ENCODE data around the gene MRTFB. TPM values are rescaled to one million over a fixed set of nuclear protein-coding genes. Genes with fewer than 3 reads are reported as not detected.

MRTFB gene
- total RNA-seq, 8 experiments from 2014 or later = 4.2 to 32.2 (median 13.6) TPM

GRCh38 chr16:14244196-14245010, 173.3 kb downstream of the MRTFB start:
- Histone ChIP-seq H3K27ac (no peak overlapping the region), H3K4me1 (replicated peaks in 1 of 2) (no peaks in the 10 kb centered on the region), H3K4me3 (no peak overlapping the region)
- 81 to 100% (median 89%) methylated on average over 2 to 4 of the region's 4 CpGs; no CpG with 5 or more reads in 4 of the 10 experiments for WGBS, 10 experiments
- ATAC-seq (replicated peaks in 6 of 8) = peak in 1 of 8 experiments; percentile 32
- in situ Hi-C loops (cut with MboI; ENCODE audit: low pct_unique_long_range_greater_than_20kb in 2 of 9, low sequenced_read_pairs in 9 of 9, unreplicated experiment in 9 of 9) = loop anchor here in 2 of 9 experiments (10.0 to 25.0 kb wide), 2 partner anchors 280 to 307 kb away; no protein-coding TSS in a partner anchor

GRCh38 chr16:14248791-14249190, 177.7 kb downstream of the MRTFB start:
- H3K4me1 ChIP-seq (replicated peaks in 1 of 2) = no peaks in the 10 kb centered on the region
- no peak overlapping the region for H3K27ac ChIP-seq
- in situ Hi-C loops (cut with MboI; ENCODE audit: low pct_unique_long_range_greater_than_20kb in 2 of 9, low sequenced_read_pairs in 9 of 9, unreplicated experiment in 9 of 9) = loop anchor here in 2 of 9 experiments (10.0 to 25.0 kb wide), 2 partner anchors 276 to 311 kb away; no protein-coding TSS in a partner anchor
- H3K4me3 ChIP-seq = no peak overlapping the region
- 40 to 100% (median 70%) methylated on average over 1 to 5 of the region's 5 CpGs; no CpG with 5 or more reads in 2 of the 10 experiments for WGBS, 10 experiments
- ATAC-seq (replicated peaks in 6 of 8) = no peak

- Histone ChIP-seq H3K27ac (no peak overlapping the region), H3K4me3 (no peak overlapping the region), H3K4me1 (replicated peaks in 1 of 2) (no peaks in the 10 kb centered on the region)
- in situ Hi-C loops (cut with MboI; ENCODE audit: low pct_unique_long_range_greater_than_20kb in 2 of 9, low sequenced_read_pairs in 9 of 9, unreplicated experiment in 9 of 9) = loop anchor here in 3 of 9 experiments (10.0 to 25.0 kb wide), 3 partner anchors 275 to 312 kb away; no protein-coding TSS in a partner anchor
- 0 to 100% (median 78%) methylated on average over 2 to 7 of the region's 7 CpGs; no CpG with 5 or more reads in 1 of the 10 experiments for WGBS, 10 experiments
- peak in 2 of 8 experiments; percentile 39 to 40 for ATAC-seq (replicated peaks in 6 of 8)
These were observed 178.3 kb downstream of the MRTFB start for GRCh38 chr16:14249291-14250032.

GRCh38 chr16:14251419-14251818, 180.3 kb downstream of the MRTFB start:
- WGBS, 10 experiments = 80 to 100% (median 86%) methylated on average over 2 of the region's 2 CpGs; no CpG with 5 or more reads in 7 of the 10 experiments

GRCh38 chr16:14252860-14253259, 181.7 kb downstream of the MRTFB start:
- no peaks in the 10 kb centered on the region for H3K4me1 ChIP-seq (replicated peaks in 1 of 2)
- no peak overlapping the region for H3K4me3 ChIP-seq
- ATAC-seq (replicated peaks in 6 of 8) = no peak
- in situ Hi-C loops (cut with MboI; ENCODE audit: low pct_unique_long_range_greater_than_20kb in 2 of 9, low sequenced_read_pairs in 9 of 9, unreplicated experiment in 9 of 9) = loop anchor here in 1 of 9 experiments (25.0 kb wide), 1 partner anchor 284 kb away; no protein-coding TSS in a partner anchor
- H3K27ac ChIP-seq = no peak overlapping the region

More at GRCh38 chr16:14251419-14251818, 180.3 kb downstream of the MRTFB start:
- in situ Hi-C loops (cut with MboI; ENCODE audit: low pct_unique_long_range_greater_than_20kb in 2 of 9, low sequenced_read_pairs in 9 of 9, unreplicated experiment in 9 of 9) = loop anchor here in 1 of 9 experiments (25.0 kb wide), 1 partner anchor 286 kb away; no protein-coding TSS in a partner anchor
- no peak for ATAC-seq (replicated peaks in 6 of 8)
- Histone ChIP-seq H3K4me3 (no peak overlapping the region), H3K27ac (no peak overlapping the region), H3K4me1 (replicated peaks in 1 of 2) (no peaks in the 10 kb centered on the region)

- in situ Hi-C loops (cut with MboI; ENCODE audit: low pct_unique_long_range_greater_than_20kb in 2 of 9, low sequenced_read_pairs in 9 of 9, unreplicated experiment in 9 of 9) = loop anchor here in 1 of 9 experiments (25.0 kb wide), 1 partner anchor 274 kb away; no protein-coding TSS in a partner anchor
- H3K4me1 ChIP-seq (replicated peaks in 1 of 2) = no peaks in the 10 kb centered on the region
- no peak overlapping the region for H3K4me3 ChIP-seq
- ATAC-seq (replicated peaks in 6 of 8) = no peak
- WGBS, 10 experiments = 40 to 95% (median 87%) methylated on average over 1 to 4 of the region's 5 CpGs
- no peak overlapping the region for H3K27ac ChIP-seq
These were observed 191.9 kb downstream of the MRTFB start for GRCh38 chr16:14263011-14263410.

GRCh38 chr16:14263769-14264168, 192.7 kb downstream of the MRTFB start:
- no peak for ATAC-seq (replicated peaks in 6 of 8)
- in situ Hi-C loops (cut with MboI; ENCODE audit: low pct_unique_long_range_greater_than_20kb in 2 of 9, low sequenced_read_pairs in 9 of 9, unreplicated experiment in 9 of 9) = loop anchor here in 1 of 9 experiments (25.0 kb wide), 1 partner anchor 274 kb away; no protein-coding TSS in a partner anchor
- 84 to 100% (median 98%) methylated on average over 1 to 8 of the region's 8 CpGs for WGBS, 10 experiments
- H3K4me3 ChIP-seq = no peak overlapping the region
- H3K4me1 ChIP-seq (replicated peaks in 1 of 2) = no peaks in the 10 kb centered on the region
- no peak overlapping the region for H3K27ac ChIP-seq

GRCh38 chr16:14264327-14264943, 193.3 kb downstream of the MRTFB start:
- H3K27ac ChIP-seq = no peak overlapping the region

GRCh38 chr16:14268073-14268472, 197.0 kb downstream of the MRTFB start:
- Histone ChIP-seq H3K4me1 (replicated peaks in 1 of 2) (no peaks in the 10 kb centered on the region), H3K27ac (no peak overlapping the region), H3K4me3 (no peak overlapping the region)
- no peak for ATAC-seq (replicated peaks in 6 of 8)
- in situ Hi-C loops (cut with MboI; ENCODE audit: low pct_unique_long_range_greater_than_20kb in 2 of 9, low sequenced_read_pairs in 9 of 9, unreplicated experiment in 9 of 9) = loop anchor here in 1 of 9 experiments (25.0 kb wide), 1 partner anchor 269 kb away; no protein-coding TSS in a partner anchor
- WGBS, 10 experiments = 55 to 100% (median 94%) methylated on average over 2 to 6 of the region's 7 CpGs; no CpG with 5 or more reads in 2 of the 10 experiments

More at GRCh38 chr16:14264327-14264943, 193.3 kb downstream of the MRTFB start:
- in situ Hi-C loops (cut with MboI; ENCODE audit: low pct_unique_long_range_greater_than_20kb in 2 of 9, low sequenced_read_pairs in 9 of 9, unreplicated experiment in 9 of 9) = loop anchor here in 1 of 9 experiments (25.0 kb wide), 1 partner anchor 273 kb away; no protein-coding TSS in a partner anchor
- no peaks in the 10 kb centered on the region for H3K4me1 ChIP-seq (replicated peaks in 1 of 2)
- 0 to 100% (median 74%) methylated on average over 1 to 3 of the region's 3 CpGs; no CpG with 5 or more reads in 2 of the 10 experiments for WGBS, 10 experiments
- no peak overlapping the region for H3K4me3 ChIP-seq
- peak in 3 of 8 experiments; percentile 86 to 93 (median 89) for ATAC-seq (replicated peaks in 6 of 8)

- ATAC-seq (replicated peaks in 6 of 8) = no peak
- Histone ChIP-seq H3K4me3 (no peak overlapping the region), H3K4me1 (replicated peaks in 1 of 2) (peaks cover 0 to 3% of the 10 kb centered on the region in 2 donors), H3K27ac (no peak overlapping the region)
- WGBS, 10 experiments = 89 to 100% (median 94%) methylated on average over 1 to 3 of the region's 3 CpGs; no CpG with 5 or more reads in 3 of the 10 experiments
- in situ Hi-C loops (cut with MboI; ENCODE audit: low pct_unique_long_range_greater_than_20kb in 2 of 9, low sequenced_read_pairs in 9 of 9, unreplicated experiment in 9 of 9) = loop anchor here in 2 of 9 experiments (25.0 kb wide), 2 partner anchors 261 to 339 kb away; no protein-coding TSS in a partner anchor
These were observed 204.8 kb downstream of the MRTFB start for GRCh38 chr16:14275934-14276333.

- in situ Hi-C loops (cut with MboI; ENCODE audit: low pct_unique_long_range_greater_than_20kb in 2 of 9, low sequenced_read_pairs in 9 of 9, unreplicated experiment in 9 of 9) = loop anchor here in 2 of 9 experiments (25.0 kb wide), 2 partner anchors 259 to 341 kb away; no protein-coding TSS in a partner anchor
- H3K4me3 ChIP-seq = no peak overlapping the region
- H3K4me1 ChIP-seq (replicated peaks in 1 of 2) = peaks cover 0 to 3% of the 10 kb centered on the region in 2 donors
- no peak overlapping the region for H3K27ac ChIP-seq
- WGBS, 10 experiments = 40 to 75% (median 54%) methylated on average over 1 to 2 of the region's 2 CpGs; no CpG with 5 or more reads in 6 of the 10 experiments
- peak in 1 of 8 experiments; percentile 71 for ATAC-seq (replicated peaks in 6 of 8)
These were observed 207.6 kb downstream of the MRTFB start for GRCh38 chr16:14278749-14279148.

GRCh38 chr16:14280541-14280940, 209.4 kb downstream of the MRTFB start:
- Histone ChIP-seq H3K4me3 (no peak overlapping the region), H3K27ac (no peak overlapping the region), H3K4me1 (replicated peaks in 1 of 2) (peaks cover 3 to 4% of the 10 kb centered on the region in 2 donors)
- 0 to 92% (median 27%) methylated on average over 2 of the region's 2 CpGs; no CpG with 5 or more reads in 3 of the 10 experiments for WGBS, 10 experiments
- peak in 1 of 8 experiments; percentile 10 for ATAC-seq (replicated peaks in 6 of 8)
- in situ Hi-C loops (cut with MboI; ENCODE audit: low pct_unique_long_range_greater_than_20kb in 2 of 9, low sequenced_read_pairs in 9 of 9, unreplicated experiment in 9 of 9) = loop anchor here in 2 of 9 experiments (25.0 kb wide), 2 partner anchors 257 to 343 kb away; no protein-coding TSS in a partner anchor
